Transverse colon (tissue), 4 donors: Measurements from ENCODE around the gene GPS1. TPM values are rescaled to one million over a fixed set of nuclear protein-coding genes. Genes with fewer than 3 reads are reported as not detected.

ENCODE experiments used
- DNase-seq: peaks from one replicate; pipeline ENCODE4 v3.0.0-alpha.2; 2019
- H3K27ac ChIP-seq, 4 donors: fragments of 200-600 bp; sonication (generic); 2 replicates each; pipeline ENCODE4 v1.5.1; 2016 to 2018; ENCODE audit warnings: inconsistent platforms in 4 of 4
- H3K27me3 ChIP-seq: fragments of 200-600 bp; sonication (generic); 2 replicates; pipeline ENCODE4 v1.5.1; 2017; ENCODE audit warnings: inconsistent platforms
- H3K36me3 ChIP-seq, 4 donors: fragments of 200-600 bp; sonication (generic); 2 replicates each; pipeline ENCODE4 v1.5.1; 2017 to 2019; ENCODE audit warnings: inconsistent platforms in 4 of 4
- H3K4me1 ChIP-seq, 4 donors: fragments of 200-600 bp; sonication (generic); 2 replicates each; pipeline ENCODE4 v1.5.1; 2017 to 2020; ENCODE audit warnings: inconsistent platforms in 4 of 4
- H3K4me3 ChIP-seq, 4 donors: fragments of 200-600 bp; sonication (generic); 1 replicate in 1 of 4; 2 replicates in 3 of 4; pipeline versions ENCODE4 v1.5.1 to v1.6.1; 2017 to 2019; ENCODE audit warnings: inconsistent platforms in 4 of 4
- H3K9me3 ChIP-seq, 2 donors: fragments of 200-600 bp; sonication (generic); 2 replicates each; pipeline ENCODE4 v1.5.1; 2017 to 2019; ENCODE audit warnings: inconsistent platforms in 2 of 2
- CTCF ChIP-seq, 5 experiments: fragments of 200-600 bp in 3 of 5; fragments of 450-650 bp in 2 of 5; sonication (generic) in 3 of 5; IDR thresholded peaks; 1 replicate in 2 of 5; 2 replicates in 3 of 5; pipeline ENCODE4 v1.5.1; 2016 to 2017; ENCODE audit warnings: antibody characterized with exemption in 5 of 5, inconsistent platforms in 3 of 5, mild to moderate bottlenecking in 2 of 5, moderate library complexity in 1 of 5
- EP300 ChIP-seq: sonication (generic); formaldehyde crosslinking; IDR thresholded peaks from one replicate; pipeline ENCODE4 v1.6.1; 2017; ENCODE audit warnings: antibody characterized with exemption, low read depth
- POLR2A ChIP-seq: fragments of 450-650 bp; IDR thresholded peaks from one replicate; pipeline ENCODE4 v1.6.1; 2016; ENCODE audit warnings: antibody characterized with exemption, mild to moderate bottlenecking, moderate library complexity
- POLR2AphosphoS5 ChIP-seq, 3 donors: sonication (generic); formaldehyde crosslinking; IDR thresholded peaks; one replicate each; pipeline ENCODE4 v1.6.1; 2016; ENCODE audit warnings: antibody characterized with exemption in 3 of 3
- WGBS, 2 donors: methylation state at CpG; one replicate each; pipeline ENCODE4 v1.1.5; 2018; ENCODE audit warnings: low coverage in 1 of 2; 5-methylcytosine and 5-hydroxymethylcytosine counted together
- in situ Hi-C, 4 donors: fragments of 200-750 bp; cut with MboI; loops; one replicate each; pipeline versions ENCODE4 v1.15.0 to v1.15.1; 2017; ENCODE audit warnings: low sequenced_read_pairs in 3 of 4, low pct_ligation_motif_present in 1 of 4, low pct_unique_long_range_greater_than_20kb in 1 of 4
- intact Hi-C: fragments of 100-400 bp; cut with DNase I; formaldehyde crosslinking; loops from one replicate; pipeline ENCODE4 v1.15.1; 2023; ENCODE audit warnings: low total_unique reads
- total RNA-seq, 4 donors: library from RNA; depleted of rRNA; stranded (reverse); fragments of >200 nt; gene quantifications; one replicate each; pipeline ENCODE4 v1.1.0, GENCODE V29; 2016

The GPS1 gene
- total RNA-seq, 4 donors from 2014 or later = 42.0 to 160 (median 85.5) TPM

- H3K27me3 ChIP-seq = peaks cover 9% of the 10 kb centered on the region
- WGBS, 2 donors = 98% methylated on average over 9 of the region's 9 CpGs; no CpG with 5 or more reads in 1 of the 2 donors
- peaks cover 6 to 30% (median 22%) of the 10 kb centered on the region in 4 donors for H3K4me1 ChIP-seq
- no peak overlapping the region for H3K27ac ChIP-seq
- intact Hi-C loops (no loop called here), in situ Hi-C loops (loop anchor here in 3 of 4 donors (5.0 to 25.0 kb wide), 2 partner anchors 128 to 133 kb away; no protein-coding TSS in a partner anchor)
- H3K4me3 ChIP-seq = no peak overlapping the region
- no peaks in the 10 kb centered on the region for H3K36me3 ChIP-seq
- no peak for DNase-seq
- H3K9me3 ChIP-seq = no peaks in the 10 kb centered on the region
- no peak for TF ChIP-seq POLR2A
Measured at GRCh38 chr17:82028966-82029365, 22.7 kb upstream of the GPS1 start.

GRCh38 chr17:82029391-82029790 lies 22.3 kb upstream of the GPS1 start:
- in situ Hi-C loops = loop anchor here in 3 of 4 donors (5.0 to 25.0 kb wide), 2 partner anchors 128 to 133 kb away; no protein-coding TSS in a partner anchor
- no peak for TF ChIP-seq POLR2AphosphoS5 (IDR thresholded peaks at IDR 0.05)
- TF ChIP-seq EP300 = no peak
- TF ChIP-seq POLR2A = no peak
- no peak for TF ChIP-seq CTCF (IDR thresholded peaks at IDR 0.05)
- 90% methylated on average over 9 of the region's 16 CpGs; no CpG with 5 or more reads in 1 of the 2 donors for WGBS, 2 donors

GRCh38 chr17:82029990-82030469 lies 21.7 kb upstream of the GPS1 start:
- Histone ChIP-seq H3K36me3 (no peaks in the 10 kb centered on the region), H3K9me3 (no peaks in the 10 kb centered on the region), H3K4me3 (peak overlapping the region in 2 of 4 donors; percentile 49 to 61), H3K27ac (peak overlapping the region in 1 of 4 donors; percentile 90), H3K27me3 (peaks cover 9% of the 10 kb centered on the region), H3K4me1 (peaks cover 4 to 20% (median 17%) of the 10 kb centered on the region in 4 donors)
- 59% methylated on average over 29 of the region's 31 CpGs; no CpG with 5 or more reads in 1 of the 2 donors for WGBS, 2 donors
- in situ Hi-C loops (loop anchor here (5.0 to 25.0 kb wide), 3 partner anchors 125 to 132 kb away; no protein-coding TSS in a partner anchor), intact Hi-C loops (loop anchor here (1.0 to 5.0 kb wide), 2 partner anchors 124 to 468 kb away; no protein-coding TSS in a partner anchor)
- no peak for TF ChIP-seq POLR2A
- TF ChIP-seq POLR2AphosphoS5 (IDR thresholded peaks at IDR 0.05) = no peak
- no peak for TF ChIP-seq CTCF (IDR thresholded peaks at IDR 0.05)
- TF ChIP-seq EP300 = no peak
- no peak for DNase-seq

More at GRCh38 chr17:82029391-82029790, 22.3 kb upstream of the GPS1 start:
- H3K27ac ChIP-seq = no peak overlapping the region
- DNase-seq = no peak
- no peak overlapping the region for H3K4me3 ChIP-seq
- intact Hi-C loops = no loop called here
- H3K9me3 ChIP-seq = no peaks in the 10 kb centered on the region
- peaks cover 9% of the 10 kb centered on the region for H3K27me3 ChIP-seq
- H3K36me3 ChIP-seq = no peaks in the 10 kb centered on the region
- H3K4me1 ChIP-seq = peaks cover 4 to 25% (median 18%) of the 10 kb centered on the region in 4 donors

GRCh38 chr17:82030470-82031302 lies 21.0 kb upstream of the GPS1 start:
- Histone ChIP-seq H3K4me3 (peak overlapping the region; percentile 18 to 61 (median 49)), H3K27me3 (peaks cover 9% of the 10 kb centered on the region), H3K9me3 (no peaks in the 10 kb centered on the region), H3K4me1 (peaks cover 4 to 20% (median 17%) of the 10 kb centered on the region in 4 donors), H3K36me3 (no peaks in the 10 kb centered on the region), H3K27ac (peak overlapping the region; percentile 72 to 90 (median 81))
- DNase-seq = peak; percentile 91
- TF ChIP-seq EP300 (no peak), POLR2A (peak; percentile 46), CTCF (IDR thresholded peaks at IDR 0.05) (peak; percentile 92 to 97 (median 95)), POLR2AphosphoS5 (IDR thresholded peaks at IDR 0.05) (peak in 1 of 3 donors; percentile 18)
- WGBS, 2 donors = 1% methylated on average over 82 of the region's 94 CpGs; no CpG with 5 or more reads in 1 of the 2 donors
- intact Hi-C loops (loop anchor here (1.0 to 5.0 kb wide), 2 partner anchors 124 to 468 kb away; no protein-coding TSS in a partner anchor), in situ Hi-C loops (loop anchor here in 3 of 4 donors (10.0 to 25.0 kb wide), 2 partner anchors 124 to 132 kb away; no protein-coding TSS in a partner anchor)
